Stimulated activated CD8-positive, alpha-beta memory T cell treated with anti-CD3 and anti-CD28 coated beads, Interleukin-2, amount 100 ng/mL, for 48 hours (primary cell): ENCODE results near the gene HDAC9.
"Not testable (repeated sequence)": the region's sequence is repeated elsewhere in the genome, so short reads cannot be mapped to it uniquely, and the experiment has no call there.

ENCODE experiments used
- DNase-seq, 2 donors: peaks; one replicate each; pipeline ENCODE4 v3.0.0-alpha.2; 2020; ENCODE audit warnings: low read depth in 2 of 2

HDAC9 gene

DNA sequence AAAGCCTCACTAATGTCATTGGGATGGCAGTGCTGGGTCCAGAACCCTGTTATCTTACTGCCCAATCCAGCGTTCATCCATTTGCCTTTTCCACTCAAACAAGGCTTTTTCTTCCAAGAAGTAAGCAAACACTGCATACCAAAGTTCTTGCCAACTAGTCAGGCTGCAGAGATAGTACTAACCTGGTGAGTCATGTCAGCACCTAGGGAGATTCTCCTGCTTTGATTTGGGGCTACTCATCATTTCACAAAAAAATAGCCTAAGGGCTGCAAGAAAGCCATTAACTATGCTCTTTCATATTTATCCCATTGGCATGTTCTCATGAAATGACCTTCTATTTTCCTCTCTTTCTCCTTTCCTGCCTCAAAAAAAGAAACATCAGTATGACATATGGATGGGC lies 479.3 kb downstream of the HDAC9 start:
- no peak for DNase-seq

DNA sequence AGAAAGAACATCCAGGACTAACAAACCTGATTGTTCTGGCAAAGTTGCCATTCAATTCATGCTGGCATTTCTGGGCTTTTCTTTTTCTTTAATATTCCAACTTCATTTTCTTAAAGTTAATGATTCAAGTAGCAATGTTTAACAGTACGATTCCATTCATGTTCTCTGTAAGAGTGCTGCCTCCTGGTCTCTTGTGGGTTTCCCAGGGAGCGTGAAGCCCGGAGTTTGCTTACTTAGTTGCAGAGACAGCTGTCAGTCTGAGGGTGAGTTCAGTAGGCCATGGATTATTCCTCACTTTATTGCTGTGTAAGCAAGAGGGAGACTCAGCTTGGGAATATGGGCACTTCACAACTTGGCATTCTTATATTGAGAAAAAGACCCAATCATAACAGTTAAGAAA lies 479.7 kb downstream of the HDAC9 start:
- no peak for DNase-seq

DNA sequence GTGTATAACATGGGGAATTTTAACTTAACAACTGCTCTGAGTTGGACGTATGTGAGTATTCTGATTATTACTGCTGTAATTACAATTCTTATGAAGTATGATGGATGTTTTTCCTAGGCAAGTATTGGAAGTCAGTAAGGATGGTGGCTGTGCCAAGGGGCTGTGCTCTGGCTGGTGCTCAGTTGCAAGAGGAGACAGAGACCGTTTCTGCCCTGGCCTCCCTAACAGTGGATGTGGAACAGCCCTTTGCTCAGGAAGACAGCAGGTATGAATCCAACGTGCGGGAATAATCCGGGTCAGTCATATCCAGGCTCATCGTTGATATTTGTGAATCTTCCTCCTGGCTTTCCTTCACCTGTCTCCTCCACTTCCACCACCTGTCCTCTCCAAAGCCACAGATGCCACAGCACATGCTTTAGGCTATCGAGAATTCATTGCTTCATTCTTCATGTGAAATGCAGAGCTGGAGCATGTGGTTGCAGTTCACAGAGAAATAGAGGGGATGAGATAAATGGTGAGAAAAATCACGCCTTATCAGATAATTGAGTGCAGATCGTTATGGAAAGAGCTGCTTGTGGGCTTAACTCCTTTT lies 480.2 kb downstream of the HDAC9 start:
- no peak for DNase-seq

DNA sequence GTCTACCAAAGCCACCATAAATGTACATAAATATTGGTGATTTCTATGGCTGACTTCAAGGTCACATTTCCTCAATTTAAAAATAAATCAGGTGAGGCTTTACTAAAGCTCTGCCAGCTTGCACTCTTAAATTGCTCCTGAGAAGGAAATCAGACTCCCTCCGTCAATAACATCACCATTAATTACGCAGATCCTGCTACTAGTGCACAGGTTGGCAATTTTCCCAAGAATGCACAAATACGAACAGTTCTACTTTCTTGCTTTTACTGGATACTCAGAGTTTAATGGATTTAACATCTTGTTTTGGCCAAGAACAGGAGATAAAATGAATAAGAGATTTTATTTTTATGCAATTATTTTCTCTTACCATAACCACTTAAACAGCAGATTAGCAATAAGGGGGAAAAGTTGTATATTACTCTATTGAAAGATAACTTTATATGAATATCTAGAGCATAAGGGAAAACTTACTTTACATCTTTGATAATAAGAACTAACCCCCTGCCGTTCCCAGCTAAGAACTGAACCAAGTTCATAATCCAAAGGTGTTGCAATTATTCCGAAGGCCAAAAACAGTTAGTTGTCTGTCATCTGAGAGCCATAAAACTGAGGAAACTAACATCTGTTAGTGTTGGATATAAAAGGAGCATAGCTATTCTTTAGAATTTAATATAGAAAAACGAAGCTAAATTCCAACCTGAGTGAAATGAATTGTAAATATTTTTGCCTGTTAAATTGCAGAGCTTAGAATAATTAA lies 481.3 kb downstream of the HDAC9 start:
- no peak for DNase-seq

DNA sequence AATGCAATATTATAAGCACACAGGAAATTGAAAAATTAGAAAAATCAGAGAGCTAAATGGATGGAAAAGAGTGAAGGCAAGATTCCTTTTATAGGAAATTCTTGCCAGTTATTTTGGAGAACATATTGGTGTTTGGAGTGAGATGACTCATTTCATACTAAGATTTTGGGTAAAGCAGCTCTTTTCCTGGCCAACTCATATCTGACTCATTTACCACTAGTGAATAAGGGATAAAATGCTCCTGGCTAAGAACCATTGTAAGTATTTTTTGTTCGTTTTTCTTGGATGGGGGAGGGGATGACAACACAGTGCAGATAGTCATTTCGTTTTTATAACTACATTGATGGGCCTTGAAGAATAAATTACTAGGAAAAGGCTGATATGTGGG lies 482.6 kb downstream of the HDAC9 start:
- no peak for DNase-seq

DNA sequence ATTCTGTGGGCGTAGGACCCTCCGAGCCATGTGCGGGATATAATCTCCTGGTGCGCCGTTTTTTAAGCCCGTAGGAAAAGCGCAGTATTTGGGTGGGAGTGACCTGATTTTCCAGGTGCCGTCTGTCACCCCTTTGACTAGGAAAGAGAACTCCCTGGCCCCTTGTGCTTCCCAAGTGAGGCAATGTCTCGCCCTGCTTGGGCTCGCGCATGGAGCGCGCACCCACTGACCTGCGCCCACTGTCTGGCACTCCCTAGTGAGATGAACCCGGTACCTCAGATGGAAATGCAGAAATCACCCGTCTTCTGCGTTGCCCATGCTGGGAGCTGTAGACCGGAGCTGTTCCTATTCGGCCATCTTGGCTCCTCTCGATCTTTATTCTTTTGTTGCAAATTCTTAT lies 495.2 kb downstream of the HDAC9 start:
- DNase-seq: not testable (repeated sequence)

DNA sequence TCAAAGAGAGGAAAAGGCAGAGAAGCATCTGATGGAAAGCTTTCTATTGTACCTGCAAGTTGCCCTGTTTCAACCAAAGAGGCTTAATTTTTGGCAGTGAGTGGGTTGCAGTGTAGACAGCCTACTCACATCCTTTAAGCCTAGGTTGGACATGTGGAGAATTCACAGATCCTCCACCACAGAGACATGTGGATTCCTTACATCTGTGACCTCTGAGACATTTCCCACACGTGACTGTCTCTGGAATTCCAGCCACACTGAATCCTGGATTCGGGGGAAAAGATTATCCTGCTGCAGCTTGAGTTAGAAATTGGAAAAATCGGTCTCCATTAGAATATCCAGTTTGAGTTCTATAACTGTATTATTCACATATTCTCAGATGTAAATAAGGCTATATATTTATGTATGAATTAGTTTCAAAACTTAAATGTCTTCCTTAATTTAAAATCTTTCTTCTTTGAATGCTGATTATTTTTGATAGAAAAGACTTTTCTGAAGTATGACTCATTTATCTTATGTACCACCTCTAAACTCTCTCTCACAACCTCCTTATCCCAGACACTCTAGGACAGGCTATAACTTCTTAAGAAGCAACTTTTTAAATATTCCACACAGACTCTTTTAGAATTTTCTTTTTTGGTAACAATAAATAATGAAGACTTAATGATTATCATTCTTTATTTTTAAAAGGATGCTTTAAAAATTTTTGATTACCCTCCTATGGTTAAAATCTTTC lies 498.6 kb downstream of the HDAC9 start:
- no peak for DNase-seq

DNA sequence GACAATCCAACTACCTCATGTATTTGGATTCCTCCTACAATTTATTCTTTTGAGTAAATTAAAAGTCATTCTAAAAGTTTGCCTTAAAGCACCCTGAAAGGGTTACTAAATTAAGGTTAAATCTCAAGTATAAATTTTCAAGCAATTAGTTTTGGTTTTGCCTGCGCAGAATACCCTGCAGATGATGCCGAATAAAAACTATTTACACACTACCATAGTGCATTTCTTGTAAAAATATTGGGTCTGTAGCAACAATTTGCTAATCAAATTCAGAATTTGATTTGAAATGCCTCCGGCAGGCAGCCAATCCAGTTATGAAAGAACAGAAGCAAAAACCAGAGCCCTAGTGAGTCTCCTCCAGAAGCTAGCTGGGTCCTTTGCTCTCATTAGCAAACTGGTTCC lies 499.7 kb downstream of the HDAC9 start:
- DNase-seq: no peak

DNA sequence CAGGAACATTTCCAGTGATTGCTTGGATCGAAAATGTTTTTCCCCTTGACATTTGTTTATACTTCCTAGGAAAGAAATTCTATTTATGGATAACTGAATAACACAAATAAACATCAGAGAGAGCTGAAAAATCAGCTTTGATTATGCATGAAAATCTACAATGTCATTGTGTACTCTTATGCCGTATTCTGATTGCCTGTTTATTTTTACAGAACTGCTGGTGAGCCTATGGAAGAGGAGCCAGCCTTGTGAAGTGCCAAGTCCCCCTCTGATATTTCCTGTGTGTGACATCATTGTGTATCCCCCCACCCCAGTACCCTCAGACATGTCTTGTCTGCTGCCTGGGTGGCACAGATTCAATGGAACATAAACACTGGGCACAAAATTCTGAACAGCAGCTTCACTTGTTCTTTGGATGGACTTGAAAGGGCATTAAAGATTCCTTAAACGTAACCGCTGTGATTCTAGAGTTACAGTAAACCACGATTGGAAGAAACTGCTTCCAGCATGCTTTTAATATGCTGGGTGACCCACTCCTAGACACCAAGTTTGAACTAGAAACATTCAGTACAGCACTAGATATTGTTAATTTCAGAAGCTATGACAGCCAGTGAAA lies 500.4 kb downstream of the HDAC9 start:
- no peak for DNase-seq

DNA sequence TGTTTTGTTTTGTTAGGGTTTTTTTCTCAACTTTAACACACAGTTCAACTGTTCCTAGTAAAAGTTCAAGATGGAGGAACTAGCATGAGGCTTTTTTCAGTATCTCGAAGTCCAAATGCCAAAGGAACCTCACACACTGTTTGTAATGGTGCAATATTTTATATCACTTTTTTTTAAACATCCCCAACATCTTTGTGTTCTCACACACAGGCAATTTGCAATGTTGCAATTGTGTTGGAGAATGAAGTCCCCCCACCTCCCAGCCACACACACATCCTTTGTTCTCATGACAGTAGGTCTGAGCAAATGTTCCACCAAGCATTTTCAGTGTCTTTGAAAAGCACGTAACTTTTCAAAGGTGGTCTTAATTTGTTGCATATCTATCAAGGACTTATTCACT lies 501.0 kb downstream of the HDAC9 start:
- no peak for DNase-seq

DNA sequence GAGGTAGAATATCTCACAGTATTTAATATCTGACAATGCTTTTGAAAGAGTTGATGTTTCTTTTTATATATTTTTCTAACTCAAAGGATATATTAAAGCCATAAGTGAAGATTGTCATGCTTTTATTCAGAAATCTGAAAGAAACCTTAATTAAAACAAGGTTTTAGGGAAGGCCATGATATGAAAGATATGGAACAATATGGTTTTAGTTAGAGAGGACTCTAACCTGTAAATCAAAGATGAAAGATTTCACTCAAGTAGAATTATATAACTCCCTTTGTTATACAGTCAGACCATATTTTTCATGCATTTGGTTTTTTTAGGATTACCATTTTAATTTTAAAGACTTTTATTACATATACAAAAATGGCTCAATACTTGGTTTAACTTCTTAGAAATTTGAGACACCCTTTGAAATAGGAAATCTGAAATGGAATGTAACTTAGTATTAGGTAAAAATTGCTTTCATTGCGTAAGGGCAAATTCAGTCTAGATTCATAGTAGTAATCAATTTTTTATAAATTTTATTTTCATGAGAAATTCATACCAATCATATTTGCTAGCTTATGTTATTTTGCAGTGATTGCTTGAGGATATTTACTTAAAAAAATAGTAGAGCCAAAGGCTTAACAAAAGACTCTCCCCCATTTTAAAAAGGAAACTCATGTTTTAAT lies 502.1 kb downstream of the HDAC9 start:
- DNase-seq: no peak

DNA sequence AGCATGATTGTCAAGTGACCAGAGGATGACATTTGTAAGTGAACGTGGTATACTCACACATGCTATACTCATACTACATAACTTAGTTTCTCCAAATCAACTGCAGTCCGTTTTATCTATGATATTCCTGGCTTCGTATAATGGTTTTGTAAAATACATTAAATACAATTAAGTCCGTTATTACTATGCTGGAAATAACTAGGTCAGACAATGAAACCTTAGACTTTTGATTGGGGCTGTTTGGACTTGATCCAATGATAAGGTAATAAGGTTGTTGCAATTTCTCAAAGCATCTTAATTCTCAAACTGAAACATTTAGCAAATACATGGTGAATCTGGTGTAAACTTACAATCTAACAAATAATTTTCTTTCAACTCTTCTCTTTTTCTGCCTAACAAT lies 504.9 kb downstream of the HDAC9 start:
- no peak for DNase-seq

DNA sequence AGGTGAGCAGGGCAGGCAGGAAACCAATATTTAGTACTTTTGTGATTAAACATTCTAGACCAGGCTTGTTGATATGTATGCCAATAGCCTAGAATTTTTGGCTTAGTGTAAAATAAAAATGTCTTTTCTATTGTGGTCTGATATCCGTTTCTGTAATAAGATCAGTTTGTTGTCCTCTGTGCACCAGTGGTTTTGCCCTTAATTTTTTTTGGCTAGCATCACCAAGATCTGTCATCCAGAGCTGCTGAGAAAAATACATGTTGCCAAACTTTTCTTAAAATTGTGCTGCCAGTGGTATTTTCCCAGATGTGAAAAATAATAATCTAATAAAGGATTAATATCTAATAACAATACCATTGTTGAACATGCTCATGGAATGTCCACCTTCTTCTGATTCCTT lies 506.3 kb downstream of the HDAC9 start:
- DNase-seq: no peak

DNA sequence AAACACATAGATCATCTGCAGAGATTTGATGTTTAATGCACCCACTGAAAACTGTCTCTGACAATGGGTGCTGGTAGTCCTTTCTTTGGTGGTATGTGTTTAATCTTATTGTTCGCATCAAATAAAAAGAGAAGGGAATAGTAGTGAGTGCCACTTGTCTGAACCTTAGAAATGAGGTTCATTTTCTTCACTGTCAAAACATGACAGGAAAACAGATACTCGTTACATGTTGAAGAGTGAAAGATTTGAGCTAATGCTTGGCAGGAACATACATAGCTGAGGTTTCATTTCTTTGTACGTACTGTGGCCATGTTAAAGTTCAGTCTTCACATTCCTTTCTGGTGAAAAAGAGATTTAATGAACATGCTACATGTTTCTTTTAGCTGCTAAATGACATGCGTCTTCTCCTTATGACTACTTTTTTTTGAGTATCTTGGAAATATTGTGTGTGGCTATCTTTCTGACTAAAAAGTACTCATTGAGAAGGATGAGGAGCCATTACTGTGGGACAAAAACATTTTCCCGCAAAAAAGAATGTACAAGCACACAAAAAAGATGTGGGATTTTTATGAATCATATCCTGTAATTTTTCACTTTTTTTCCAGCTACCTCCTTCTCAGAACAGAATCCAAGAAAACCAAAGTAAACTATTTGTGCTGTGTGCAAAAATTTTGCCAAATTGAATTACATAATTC lies 513.8 kb downstream of the HDAC9 start:
- DNase-seq: no peak

DNA sequence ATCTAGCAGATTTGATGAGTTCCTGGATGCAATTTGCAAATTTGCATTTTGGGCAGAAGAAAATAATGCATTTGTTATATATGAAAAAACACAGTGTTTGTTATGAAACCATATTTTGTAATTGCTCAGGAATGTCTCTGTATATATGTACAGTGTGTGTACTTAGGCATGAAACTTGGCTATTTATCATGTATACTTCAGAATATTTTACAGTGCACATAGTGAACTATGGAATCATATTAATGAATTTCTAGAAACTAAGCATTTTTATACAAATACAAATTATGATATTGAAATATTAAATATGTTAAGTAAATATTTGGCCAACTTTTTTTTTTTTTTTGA lies 514.4 kb downstream of the HDAC9 start:
- no peak for DNase-seq

DNA sequence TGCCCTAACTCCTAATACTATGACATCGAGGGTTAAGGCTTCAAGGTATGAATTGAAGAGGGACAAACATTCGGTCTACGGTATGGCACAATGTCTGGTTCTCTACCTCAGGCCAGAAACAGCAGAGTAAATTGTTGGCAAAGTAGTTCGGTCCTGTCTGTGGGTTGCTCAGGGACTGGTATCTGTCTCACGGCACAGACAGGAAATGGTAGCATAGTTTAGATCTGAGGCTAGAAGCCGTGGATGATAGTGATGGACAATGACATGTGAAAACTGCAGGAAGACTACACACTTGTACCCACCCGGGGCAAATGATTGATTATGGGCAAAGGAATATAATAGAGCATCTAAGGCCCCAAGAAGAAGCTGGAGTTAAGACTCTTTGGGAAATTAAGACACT lies 515.7 kb downstream of the HDAC9 start:
- no peak for DNase-seq

DNA sequence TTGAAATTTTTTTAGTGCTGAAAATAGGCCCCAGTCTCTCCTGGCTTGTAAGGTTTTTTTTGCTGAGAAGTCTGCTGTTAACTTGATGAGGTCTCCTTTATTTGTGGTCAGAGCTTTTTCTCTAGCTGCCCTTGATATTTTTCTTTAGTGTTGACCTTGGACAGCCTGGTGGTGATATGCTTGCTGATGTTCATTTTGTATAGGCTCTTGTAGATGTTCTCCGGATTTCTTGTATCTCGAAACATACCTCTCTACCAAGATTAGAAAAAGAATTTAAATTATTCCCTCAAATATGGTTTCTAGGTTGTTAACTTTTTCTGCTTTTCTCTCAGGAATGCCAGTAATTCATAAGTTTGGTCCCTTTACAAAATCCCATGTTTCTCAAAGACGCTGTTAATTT lies 519.5 kb downstream of the HDAC9 start:
- DNase-seq: no peak

DNA sequence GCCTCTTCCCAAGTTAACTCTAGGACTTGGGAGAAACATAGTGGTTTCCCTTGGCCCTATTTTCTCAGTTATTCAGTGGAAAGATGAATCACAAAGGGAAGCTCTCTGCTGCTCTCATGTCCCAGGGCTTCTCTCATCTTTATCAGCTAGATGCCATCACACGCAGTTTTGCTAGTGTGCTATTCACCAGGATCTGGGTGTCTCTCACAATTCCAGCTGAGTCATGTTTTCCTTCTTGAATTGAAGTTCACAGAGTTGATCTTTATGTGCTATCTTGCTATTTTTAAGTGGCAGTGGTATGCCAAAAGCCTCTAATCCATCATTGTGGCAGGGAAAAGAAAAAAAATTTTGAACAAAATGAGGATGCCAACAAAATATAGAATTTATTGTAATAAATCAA lies 520.6 kb downstream of the HDAC9 start:
- DNase-seq: no peak

DNA sequence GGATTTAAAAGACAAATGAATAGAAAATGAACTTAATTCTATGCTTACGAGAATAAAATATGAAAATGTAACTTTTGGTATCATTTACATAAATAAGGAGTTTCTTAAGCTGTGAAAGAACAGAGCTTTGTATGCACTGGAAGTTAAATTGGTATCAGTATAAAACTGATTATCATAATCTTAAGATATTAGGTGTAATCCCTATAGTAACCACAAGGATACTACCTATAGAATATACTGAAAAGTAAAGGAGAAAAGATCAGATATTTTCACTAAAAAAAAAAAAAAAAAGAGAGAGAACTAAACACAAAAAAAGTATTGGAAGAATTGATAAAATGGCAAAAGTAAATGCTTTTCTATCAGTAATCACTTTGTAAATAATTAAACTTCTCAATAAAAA lies 521.8 kb downstream of the HDAC9 start:
- DNase-seq: no peak

DNA sequence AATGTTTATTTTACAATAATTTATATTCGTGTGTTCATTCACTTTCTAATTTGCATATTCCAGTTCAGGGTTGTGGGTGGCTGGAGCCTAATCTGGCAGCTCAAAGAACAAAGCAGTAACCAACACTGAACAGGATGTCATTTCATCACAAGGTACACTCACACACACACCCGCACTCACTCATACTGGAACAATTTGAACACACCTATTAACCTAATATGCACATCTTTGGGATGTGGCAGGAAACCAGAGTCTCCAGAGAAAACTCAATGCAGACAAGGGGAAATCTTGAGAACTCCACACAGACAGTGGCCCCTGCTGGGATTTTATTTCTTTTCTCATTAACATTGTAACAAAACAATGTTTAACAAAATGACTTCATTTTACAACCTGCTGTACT lies 524.5 kb downstream of the HDAC9 start:
- DNase-seq: no peak

DNA sequence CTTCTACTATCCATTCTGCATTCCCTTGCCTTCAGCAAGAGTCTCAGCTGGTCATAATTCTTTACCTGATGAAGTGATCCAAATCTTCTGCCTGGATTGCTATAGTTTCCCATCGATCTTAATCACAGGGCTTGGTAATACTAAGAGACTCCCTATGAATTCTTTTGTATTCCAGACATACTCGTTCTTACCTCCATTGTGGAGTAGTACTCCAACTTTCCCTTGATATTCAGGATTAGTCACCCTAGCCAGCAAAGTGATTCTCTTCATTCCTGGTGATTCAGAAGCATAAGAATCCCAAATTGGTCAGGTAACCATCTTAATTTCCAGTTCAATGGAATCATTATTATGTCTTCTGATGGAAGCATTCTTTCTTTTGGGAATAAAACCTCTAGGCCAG lies 525.2 kb downstream of the HDAC9 start:
- no peak for DNase-seq

DNA sequence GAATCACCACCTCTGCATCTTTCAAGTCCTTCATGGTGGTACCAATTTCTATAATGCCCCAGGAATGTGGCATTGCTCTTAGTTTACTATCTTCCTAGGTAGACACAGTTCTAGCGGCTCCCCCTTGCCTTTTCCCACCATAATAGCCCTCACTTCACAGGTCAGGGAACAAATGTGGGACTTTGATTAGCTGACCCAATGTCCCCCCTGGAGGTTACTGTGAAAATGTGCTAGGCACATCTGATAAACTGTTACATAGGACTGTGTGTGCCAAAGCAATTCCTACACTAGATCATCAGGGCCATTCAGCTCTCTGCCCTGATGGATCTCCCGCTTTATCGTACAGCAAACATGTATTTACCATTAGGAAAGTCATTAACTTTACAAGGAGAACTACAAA lies 527.9 kb downstream of the HDAC9 start:
- DNase-seq: no peak
